A549 (cell line): Measurements from ENCODE around the gene ANTKMT.

ENCODE experiments used
- CTCF ChIP-seq: fragments of >200 bp; sonication (Bioruptor Twin); formaldehyde crosslinking; IDR thresholded peaks from 3 replicates; pipeline ENCODE4 v1.5.1; 2016
- FOSL2 ChIP-seq, 2 experiments: fragments of 450-650 bp in 1 of 2; fragments of >200 bp in 1 of 2; sonication (Bioruptor Twin) in 1 of 2; formaldehyde crosslinking; IDR thresholded peaks; 2 replicates each; pipeline versions ENCODE4 v1.5.0 to v1.6.1; 2016 to 2020; ENCODE audit warnings: mild to moderate bottlenecking in 1 of 2, moderate library complexity in 1 of 2
- PBX3 ChIP-seq: IDR thresholded peaks from 2 replicates; pipeline ENCODE4 v1.6.1; 2012
- POLR2A ChIP-seq: IDR thresholded peaks from 2 replicates; pipeline ENCODE4 v1.6.1; 2012; ENCODE audit warnings: mild to moderate bottlenecking, low read length
- REST ChIP-seq: fragments of 200-600 bp; sonication (generic); IDR thresholded peaks from 2 replicates; pipeline ENCODE4 v1.6.1; 2016; ENCODE audit warnings: antibody characterized with exemption, mild to moderate bottlenecking, moderate library complexity
- SMC3 ChIP-seq: fragments of >200 bp; sonication (Bioruptor Twin); formaldehyde crosslinking; IDR thresholded peaks from 3 replicates; pipeline ENCODE4 v1.6.1; 2018; ENCODE audit warnings: inconsistent platforms
- ZC3H11A ChIP-seq: fragments of 450-650 bp; IDR thresholded peaks from 2 replicates; pipeline ENCODE4 v1.6.1; 2014; ENCODE audit warnings: antibody characterized with exemption, mild to moderate bottlenecking

- TF ChIP-seq POLR2A, result no peak
- no peak for TF ChIP-seq CTCF
- no peak for TF ChIP-seq ZC3H11A
- no peak for TF ChIP-seq SMC3
- TF ChIP-seq PBX3, result no peak
- no peak for TF ChIP-seq FOSL2 (IDR thresholded peaks at IDR 0.05)
- no peak for TF ChIP-seq FOSL2 (CRISPR knock-in tag; IDR thresholded peaks at IDR 0.05)
- TF ChIP-seq REST, result no peak
Measured at GRCh38 chr16:754656-755055, 33.7 kb downstream of the ANTKMT start.
